B cell (primary cell): ENCODE measurements around the gene MIAT. TPM values are rescaled to one million over a fixed set of nuclear protein-coding genes. Genes with fewer than 3 reads are reported as not detected.

ENCODE experiments used
- ATAC-seq: fragments of 200-7000 bp; cut with Tn5 transposase; one replicate; pipeline ENCODE4 v1.10.0; 2021; ENCODE audit warnings: low read depth, mild to moderate bottlenecking, moderate number of reproducible peaks, moderate library complexity
- CTCF ChIA-PET: fragments of 350-600 bp; sonication (Branson Sonifier 250); formaldehyde crosslinking; loops from one replicate; lab custom pipeline; 2021; ENCODE audit warnings: antibody characterized with exemption, inconsistent platforms; lab: Charles Lee
- POLR2A ChIA-PET: fragments of 350-600 bp; sonication (Branson Sonifier 250); formaldehyde crosslinking; loops from one replicate; lab custom pipeline; 2021; ENCODE audit warnings: antibody characterized with exemption; lab: Charles Lee
- DNase-seq: peaks from one replicate; pipeline ENCODE4 v3.0.0; 2013
- H2AFZ ChIP-seq: 2 replicates; pipeline ENCODE4 v1.6.1; 2012; ENCODE audit warnings: mild to moderate bottlenecking, low read depth, low read length; ENCODE audit not compliant: insufficient read depth, poor library complexity, severe bottlenecking
- H3K27ac ChIP-seq, 2 donors: 1 replicate in 1 of 2; 2 replicates in 1 of 2; pipeline ENCODE4 v1.5.1; 2012 to 2013; ENCODE audit warnings: low read length in 2 of 2, mild to moderate bottlenecking in 2 of 2, moderate library complexity in 1 of 2
- H3K27me3 ChIP-seq, 4 experiments: fragments of 200-600 bp in 1 of 4; sonication (generic) in 1 of 4; replicated peaks in 1 of 4; 1 replicate in 2 of 4; 2 replicates in 2 of 4; pipeline versions ENCODE4 v1.6.1 to v1.7.0; 2013 to 2016; ENCODE audit warnings: low read length in 3 of 4, mild to moderate bottlenecking in 2 of 4, mixed read lengths in 1 of 4, moderate library complexity in 1 of 4; ENCODE audit not compliant: insufficient read depth in 4 of 4, control insufficient read depth in 3 of 4; ENCODE audit errors: control extremely low read depth in 1 of 4
- H3K36me3 ChIP-seq, 2 experiments: replicated peaks in 1 of 2; 1 replicate in 1 of 2; 2 replicates in 1 of 2; pipeline versions ENCODE4 v1.6.1 to v1.7.1; 2013; ENCODE audit warnings: low read length in 1 of 2; ENCODE audit not compliant: insufficient read depth in 2 of 2, control insufficient read depth in 1 of 2; ENCODE audit errors: control extremely low read depth in 1 of 2, extremely low read depth in 1 of 2
- H3K4me1 ChIP-seq, 2 donors: fragments of 200-600 bp in 1 of 2; sonication (generic) in 1 of 2; 1 replicate in 1 of 2; 2 replicates in 1 of 2; pipeline versions ENCODE4 v1.5.1 to v1.6.1; 2013 to 2017; ENCODE audit warnings: low read length in 2 of 2; ENCODE audit not compliant: control insufficient read depth in 2 of 2, insufficient read depth in 2 of 2
- H3K4me2 ChIP-seq: replicated peaks from 2 replicates; pipeline ENCODE3; 2012; ENCODE audit warnings: mild to moderate bottlenecking, low read depth, low read length; ENCODE audit not compliant: poor library complexity, severe bottlenecking
- H3K4me3 ChIP-seq, 5 experiments: fragments of 200-600 bp in 1 of 5; sonication (generic) in 1 of 5; 1 replicate in 3 of 5; 2 replicates in 2 of 5; pipeline versions ENCODE4 v1.5.1 to v1.7.0; 2011 to 2016; ENCODE audit warnings: low read length in 4 of 5, mild to moderate bottlenecking in 4 of 5, low read depth in 2 of 5, control low read depth in 1 of 5, moderate library complexity in 1 of 5; ENCODE audit not compliant: insufficient read depth in 1 of 5; ENCODE audit errors: control extremely low read depth in 1 of 5, extremely low read depth in 1 of 5
- H3K79me2 ChIP-seq: fragments of 200-600 bp; sonication (generic); one replicate; pipeline ENCODE4 v1.6.0; 2016; ENCODE audit warnings: low read length; ENCODE audit not compliant: control insufficient read depth, insufficient read depth
- H3K9ac ChIP-seq: fragments of 200-600 bp; sonication (generic); 2 replicates; pipeline ENCODE4 v1.6.1; 2017; ENCODE audit warnings: mild to moderate bottlenecking, low read length, moderate library complexity
- H3K9me3 ChIP-seq, 3 donors: one replicate each; pipeline versions ENCODE4 v1.6.1 to v1.7.1; 2013; ENCODE audit warnings: low read length in 2 of 3; ENCODE audit not compliant: control insufficient read depth in 2 of 3, insufficient read depth in 1 of 3; ENCODE audit errors: control extremely low read depth in 1 of 3
- H4K20me1 ChIP-seq: 2 replicates; pipeline ENCODE4 v1.6.0; 2012; ENCODE audit warnings: mild to moderate bottlenecking, low read length; ENCODE audit not compliant: insufficient read depth, control insufficient read depth, poor library complexity, severe bottlenecking
- H3K27ac Mint-ChIP-seq: one replicate; pipeline ENCODE4 v1.8.0; 2021; ENCODE audit warnings: mixed read lengths
- H3K27me3 Mint-ChIP-seq: one replicate; pipeline ENCODE4 v1.8.0; 2021; ENCODE audit warnings: mixed read lengths
- H3K4me1 Mint-ChIP-seq: one replicate; pipeline ENCODE4 v1.8.0; 2021; ENCODE audit warnings: mixed read lengths
- H3K4me3 Mint-ChIP-seq: one replicate; pipeline ENCODE4 v1.8.0; 2021; ENCODE audit warnings: mixed read lengths
- H3K9me3 Mint-ChIP-seq: one replicate; pipeline ENCODE4 v1.8.0; 2022; ENCODE audit warnings: mixed read lengths; ENCODE audit not compliant: insufficient read depth
- CTCF ChIP-seq: fragments of 200-600 bp; IDR thresholded peaks from one replicate; pipeline ENCODE4 v1.8.0; 2022; ENCODE audit warnings: antibody characterized with exemption, mild to moderate bottlenecking
- EZH2 ChIP-seq: IDR thresholded peaks from 2 replicates; pipeline ENCODE4 v1.6.1; 2012; ENCODE audit warnings: borderline replicate concordance, low read depth, mild to moderate bottlenecking, moderate library complexity, low read length; ENCODE audit not compliant: insufficient read depth, poor library complexity, severe bottlenecking
- WGBS: methylation state at CpG from one replicate; pipeline ENCODE4 v1.1.5; 2013; ENCODE audit warnings: missing lambda C conversion rate; ENCODE audit not compliant: insufficient coverage; 5-methylcytosine and 5-hydroxymethylcytosine counted together
- intact Hi-C: fragments of 100-400 bp; cut with micrococcal nuclease; formaldehyde crosslinking; loops from one replicate; pipeline ENCODE4 v1.10.0; 2022
- polyA plus RNA-seq: library from polyadenylated mRNA; depleted of rRNA; stranded (reverse); fragments of >200 nt; gene quantifications from 2 replicates; pipeline ENCODE4 v1.2.3, GENCODE V29; 2012
- total RNA-seq, 2 donors: library from RNA; stranded (reverse); fragments of 120-200 nt in 1 of 2; gene quantifications; 1 replicate in 1 of 2; 2 replicates in 1 of 2; pipeline versions ENCODE4 v1.2.3 to v1.2.4, GENCODE V29; 2013 to 2022

Gene MIAT
- total and polyA plus RNA-seq, 2 donors (not counting 1 experiment from before 2014, with no cell fraction given): 14.8 to 18.4 TPM

GRCh38 chr22:26642465-26643417 lies 14.6 kb upstream of the MIAT start:
- TF ChIP-seq CTCF (no peak), EZH2 (no peak)
- Histone ChIP-seq H2AFZ (peak overlapping the region; percentile 73), H3K9ac (no peak overlapping the region), H3K79me2 (no peaks in the 10 kb centered on the region), H3K4me2 (peak overlapping the region; percentile 43), H3K27ac (peak overlapping the region in 1 of 2 donors; percentile 34), H3K4me1 (peaks cover 15 to 28% of the 10 kb centered on the region in 2 donors), H3K27me3 (peaks cover 0 to 9% (median 1%) of the 10 kb centered on the region in 4 experiments), H3K9me3 (no peaks in the 10 kb centered on the region), H4K20me1 (no peaks in the 10 kb centered on the region), H3K36me3 (no peaks in the 10 kb centered on the region), H3K4me3 (no peak overlapping the region)
- H3K9me3 Mint-ChIP-seq: no peaks in the 10 kb centered on the region
- WGBS: no CpG with 5 or more reads among the region's 8 CpGs
- intact Hi-C loops: no loop called here
- DNase-seq (peak; percentile 35), ATAC-seq (peak; percentile 54)
- H3K27me3 Mint-ChIP-seq: peaks cover 12% of the 10 kb centered on the region
- H3K4me3 Mint-ChIP-seq: peak overlapping the region; percentile 23
- peak overlapping the region; percentile 69 for H3K27ac Mint-ChIP-seq
- ChIA-PET POLR2A (interaction anchor here (0.7 kb wide), 2 partner anchors 25 to 160 kb away, joined by 4 to 6 read pairs; no protein-coding TSS in a partner anchor), CTCF (interaction anchor here (0.7 to 1.4 kb wide), 9 partner anchors 26 to 280 kb away, joined by 3 to 5 read pairs (median 3); no protein-coding TSS in a partner anchor)
- H3K4me1 Mint-ChIP-seq: peaks cover 28% of the 10 kb centered on the region
